CD14-positive monocyte (primary cell): ENCODE measurements around the gene TFAP2B. TPM values are rescaled to one million over a fixed set of nuclear protein-coding genes. Genes with fewer than 3 reads are reported as not detected.

Experiments
- DNase-seq, 3 donors: peaks; one replicate each; pipeline ENCODE4 v3.0.0-alpha.2; 2011 to 2022
- H2AFZ ChIP-seq: 2 replicates; pipeline ENCODE4 v1.6.0; 2012; ENCODE audit warnings: mild to moderate bottlenecking, low read depth, low read length, inconsistent platforms; ENCODE audit not compliant: insufficient read depth, poor library complexity, severe bottlenecking
- H3K27ac ChIP-seq, 2 donors: 1 replicate in 1 of 2; 2 replicates in 1 of 2; pipeline ENCODE4 v1.5.1; 2012 to 2013; ENCODE audit warnings: low read length in 2 of 2, control low read depth in 1 of 2, inconsistent platforms in 1 of 2, low read depth in 1 of 2, mild to moderate bottlenecking in 1 of 2
- H3K27me3 ChIP-seq, 2 donors: one replicate each; pipeline versions ENCODE4 v1.6.0 to v1.6.1; 2011 to 2013; ENCODE audit warnings: low read length in 2 of 2; ENCODE audit not compliant: control insufficient read depth in 2 of 2, insufficient read depth in 2 of 2
- H3K36me3 ChIP-seq, 2 donors: replicated peaks in 1 of 2; 1 replicate in 1 of 2; 2 replicates in 1 of 2; pipeline versions ENCODE4 v1.5.1 to v1.6.1; 2012 to 2013; ENCODE audit warnings: low read length in 2 of 2, control low read depth in 1 of 2, inconsistent platforms in 1 of 2, mild to moderate bottlenecking in 1 of 2; ENCODE audit not compliant: insufficient read depth in 2 of 2, control insufficient read depth in 1 of 2
- H3K4me1 ChIP-seq, 2 donors: 1 replicate in 1 of 2; 2 replicates in 1 of 2; pipeline versions ENCODE4 v1.5.1 to v1.6.1; 2012 to 2013; ENCODE audit warnings: low read length in 2 of 2, control low read depth in 1 of 2, inconsistent platforms in 1 of 2, mild to moderate bottlenecking in 1 of 2, moderate library complexity in 1 of 2; ENCODE audit not compliant: insufficient read depth in 2 of 2, control insufficient read depth in 1 of 2
- H3K4me2 ChIP-seq: replicated peaks from 2 replicates; pipeline ENCODE3; 2012; ENCODE audit warnings: low read length, moderate library complexity, mild to moderate bottlenecking; ENCODE audit not compliant: poor library complexity, severe bottlenecking; ENCODE audit errors: extremely low read depth
- H3K4me3 ChIP-seq, 3 experiments: fragments of 200-600 bp in 1 of 3; sonication (generic) in 1 of 3; replicated peaks in 1 of 3; 1 replicate in 2 of 3; 2 replicates in 1 of 3; pipeline ENCODE4 v1.5.1; 2011 to 2013; ENCODE audit warnings: low read length in 3 of 3, mild to moderate bottlenecking in 3 of 3, control low read depth in 2 of 3, low read depth in 2 of 3, inconsistent platforms in 1 of 3, moderate library complexity in 1 of 3
- H3K79me2 ChIP-seq: 2 replicates; pipeline ENCODE4 v1.6.0; 2012; ENCODE audit warnings: mild to moderate bottlenecking, control low read depth, inconsistent platforms, low read length, moderate library complexity; ENCODE audit not compliant: insufficient read depth
- H3K9ac ChIP-seq: 2 replicates; pipeline ENCODE4 v1.6.0; 2017; ENCODE audit warnings: low read length, mild to moderate bottlenecking; ENCODE audit not compliant: insufficient read depth, poor library complexity, severe bottlenecking
- H3K9me3 ChIP-seq, 2 donors: replicated peaks in 1 of 2; 1 replicate in 1 of 2; 2 replicates in 1 of 2; pipeline versions ENCODE4 v1.5.1 to v1.6.1; 2012 to 2013; ENCODE audit warnings: low read length in 2 of 2, control low read depth in 1 of 2; ENCODE audit not compliant: control insufficient read depth in 1 of 2, insufficient read depth in 1 of 2
- H4K20me1 ChIP-seq: 2 replicates; pipeline ENCODE4 v1.6.0; 2012; ENCODE audit warnings: mild to moderate bottlenecking, low read length, control low read depth, moderate library complexity; ENCODE audit not compliant: insufficient read depth
- H3K27ac Mint-ChIP-seq, 7 donors: one replicate each; pipeline ENCODE4 v1.8.0; 2020; ENCODE audit warnings: mild to moderate bottlenecking in 7 of 7, mixed read lengths in 7 of 7, moderate library complexity in 6 of 7, inconsistent platforms in 2 of 7
- H3K27me3 Mint-ChIP-seq, 3 donors: one replicate each; pipeline ENCODE4 v1.8.0; 2021 to 2022; ENCODE audit warnings: low read depth in 3 of 3, mild to moderate bottlenecking in 3 of 3, mixed read lengths in 3 of 3, moderate library complexity in 3 of 3, inconsistent platforms in 1 of 3
- H3K36me3 Mint-ChIP-seq, 2 donors: one replicate each; pipeline ENCODE4 v1.8.0; 2020; ENCODE audit warnings: mixed read lengths in 2 of 2, inconsistent platforms in 1 of 2, mild to moderate bottlenecking in 1 of 2
- H3K4me1 Mint-ChIP-seq: one replicate; pipeline ENCODE4 v1.8.0; 2020; ENCODE audit warnings: mild to moderate bottlenecking, mixed read lengths
- H3K4me3 Mint-ChIP-seq, 2 donors: one replicate each; pipeline ENCODE4 v1.8.0; 2020; ENCODE audit warnings: mild to moderate bottlenecking in 2 of 2, mixed read lengths in 2 of 2, moderate library complexity in 1 of 2
- H3K9me3 Mint-ChIP-seq, 7 donors: one replicate each; pipeline ENCODE4 v1.8.0; 2020 to 2022; ENCODE audit warnings: mixed read lengths in 7 of 7, mild to moderate bottlenecking in 6 of 7, moderate library complexity in 6 of 7, inconsistent platforms in 2 of 7
- CTCF ChIP-seq: fragments of 200-600 bp; IDR thresholded peaks from one replicate; pipeline ENCODE4 v1.8.0; 2022; ENCODE audit warnings: antibody characterized with exemption, mild to moderate bottlenecking
- WGBS: methylation state at CpG from one replicate; pipeline ENCODE4 v1.1.5; 2013; ENCODE audit warnings: missing lambda C conversion rate; ENCODE audit not compliant: insufficient coverage; 5-methylcytosine and 5-hydroxymethylcytosine counted together
- intact Hi-C, 2 donors: fragments of 100-400 bp; cut with micrococcal nuclease; formaldehyde crosslinking; loops; one replicate each; pipeline versions ENCODE4 v1.15.0 to v1.15.1; 2023
- polyA plus RNA-seq, 3 donors: library from polyadenylated mRNA; depleted of rRNA in 1 of 3; unstranded in 2 of 3; stranded (reverse) in 1 of 3; fragments of 300-500 nt in 2 of 3; fragments of >200 nt in 1 of 3; fragmentation: Illumina TruSeq in 2 of 3; gene quantifications; 1 replicate in 2 of 3; 2 replicates in 1 of 3; pipeline ENCODE4 v1.2.3, GENCODE V29; 2012 to 2021

The TFAP2B gene
- polyA plus RNA-seq, 3 donors: not detected

- Histone ChIP-seq H3K4me2 (peak overlapping the region; percentile 82), H3K36me3 (no peaks in the 10 kb centered on the region), H3K27me3 (peaks cover 48 to 66% of the 10 kb centered on the region in 2 donors), H2AFZ (peak overlapping the region; percentile 78), H3K27ac (no peak overlapping the region), H3K4me1 (peaks cover 4 to 5% of the 10 kb centered on the region in 2 donors), H3K9ac (peak overlapping the region; percentile 68), H3K9me3 (peaks cover 0 to 11% of the 10 kb centered on the region in 2 donors), H4K20me1 (no peaks in the 10 kb centered on the region), H3K79me2 (no peaks in the 10 kb centered on the region), H3K4me3 (peak overlapping the region; percentile 45 to 81 (median 63))
- TF ChIP-seq CTCF: peak; percentile 90
- Mint-ChIP-seq H3K27ac (no peak overlapping the region), H3K27me3 (peaks cover 53 to 72% (median 58%) of the 10 kb centered on the region in 3 donors), H3K9me3 (peaks cover 0 to 4% (median 2%) of the 10 kb centered on the region in 7 donors), H3K4me3 (peak overlapping the region; percentile 79 to 94), H3K36me3 (peaks cover 0 to 3% of the 10 kb centered on the region in 2 donors), H3K4me1 (peaks cover 21% of the 10 kb centered on the region)
- WGBS: 0% methylated on average over 3 of the region's 14 CpGs
- intact Hi-C loops: loop anchor here (5.0 to 10.0 kb wide), 5 partner anchors 536 to 1449 kb away; no protein-coding TSS in a partner anchor
- DNase-seq: peak; percentile 40 to 59 (median 57)
Observed at GRCh38 chr6:50816115-50816675, 2.5 kb upstream of the TFAP2B start.

- Histone ChIP-seq H3K79me2 (no peaks in the 10 kb centered on the region), H3K36me3 (no peaks in the 10 kb centered on the region), H3K4me3 (no peak overlapping the region), H3K9me3 (peaks cover 0 to 13% of the 10 kb centered on the region in 2 donors), H2AFZ (no peak overlapping the region), H3K4me1 (peaks cover 4 to 5% of the 10 kb centered on the region in 2 donors), H3K27ac (no peak overlapping the region), H4K20me1 (no peaks in the 10 kb centered on the region), H3K9ac (no peak overlapping the region), H3K4me2 (no peak overlapping the region), H3K27me3 (peaks cover 56 to 75% of the 10 kb centered on the region in 2 donors)
- H3K4me3 Mint-ChIP-seq: peak overlapping the region in 1 of 2 donors; percentile 80
- H3K4me1 Mint-ChIP-seq: peaks cover 21% of the 10 kb centered on the region
- DNase-seq: no peak
- H3K27me3 Mint-ChIP-seq: peaks cover 60 to 79% (median 67%) of the 10 kb centered on the region in 3 donors
- 6% methylated on average over 6 of the region's 15 CpGs for WGBS
- H3K9me3 Mint-ChIP-seq: peaks cover 0 to 4% (median 3%) of the 10 kb centered on the region in 7 donors
- no peak for TF ChIP-seq CTCF
- no peak overlapping the region for H3K27ac Mint-ChIP-seq
- intact Hi-C loops: loop anchor here (5.0 to 10.0 kb wide), 5 partner anchors 535 to 1448 kb away; no protein-coding TSS in a partner anchor
- peaks cover 0 to 9% of the 10 kb centered on the region in 2 donors for H3K36me3 Mint-ChIP-seq
Observed at GRCh38 chr6:50816947-50817645, 1.6 kb upstream of the TFAP2B start.
